ENCODE measurements around the gene ANXA6. TPM values are rescaled to one million over a fixed set of nuclear protein-coding genes. Genes with fewer than 3 reads are reported as not detected.

The ANXA6 gene
- total and polyA plus RNA-seq, 10 donors: 141 to 295 (median 185) TPM

GRCh38 chr5:151173711-151174611, 16.4 kb upstream of the ANXA6 start:
- H3K4me3 ChIP-seq: peak overlapping the region in 1 of 8 donors; percentile 24
- intact Hi-C loops (cut with DNase I; ENCODE audit: low total_unique reads): loop anchor here (10.0 kb wide), 1 partner anchor 61 kb away; no protein-coding TSS in a partner anchor
- WGBS, 5 donors: 82 to 92% (median 85%) methylated on average over 11 of the region's 11 CpGs
- H3K36me3 ChIP-seq: peaks cover 0 to 33% (median 0%) of the 10 kb centered on the region in 6 donors
- peak in 1 of 3 donors; percentile 37 for TF ChIP-seq POLR2AphosphoS5 (IDR thresholded peaks at IDR 0.05)
- no peak for TF ChIP-seq POLR2A (IDR thresholded peaks at IDR 0.05)
- no peak for TF ChIP-seq CTCF (IDR thresholded peaks at IDR 0.05 in 8 of 11, conservative IDR thresholded peaks at IDR 0.05 in 3 of 11)
- H3K9me3 ChIP-seq: no peaks in the 10 kb centered on the region
- peak overlapping the region in 4 of 8 donors; percentile 4 to 58 (median 42) for H3K27ac ChIP-seq
- peaks cover 0 to 42% (median 3%) of the 10 kb centered on the region in 6 donors for H3K4me1 ChIP-seq
- no peaks in the 10 kb centered on the region for H3K27me3 ChIP-seq (replicated peaks in 1 of 7)
- DNase-seq: no peak

- H3K27ac ChIP-seq: peak overlapping the region in 1 of 8 donors; percentile 23
- no peaks in the 10 kb centered on the region for H3K9me3 ChIP-seq
- intact Hi-C loops (cut with DNase I; ENCODE audit: low total_unique reads): loop anchor here (10.0 kb wide), 1 partner anchor 63 kb away; no protein-coding TSS in a partner anchor
- 47 to 84% (median 69%) methylated on average over 1 of the region's 1 CpG for WGBS, 5 donors
- H3K4me1 ChIP-seq: peaks cover 0 to 41% (median 7%) of the 10 kb centered on the region in 6 donors
- no peaks in the 10 kb centered on the region for H3K27me3 ChIP-seq (replicated peaks in 1 of 7)
- peaks cover 0 to 11% (median 0%) of the 10 kb centered on the region in 6 donors for H3K36me3 ChIP-seq
- no peak overlapping the region for H3K4me3 ChIP-seq
- DNase-seq: no peak
- TF ChIP-seq POLR2AphosphoS5 (IDR thresholded peaks at IDR 0.05) (no peak), POLR2A (IDR thresholded peaks at IDR 0.05) (no peak), CTCF (IDR thresholded peaks at IDR 0.05 in 8 of 11, conservative IDR thresholded peaks at IDR 0.05 in 3 of 11) (no peak)
Observed at GRCh38 chr5:151171529-151171928, 13.9 kb upstream of the ANXA6 start.

GRCh38 chr5:151168602-151169344, 11.2 kb upstream of the ANXA6 start:
- peaks cover 8 to 44% (median 18%) of the 10 kb centered on the region in 6 donors for H3K4me1 ChIP-seq
- DNase-seq: no peak
- 55 to 88% (median 85%) methylated on average over 10 of the region's 10 CpGs for WGBS, 5 donors
- H3K4me3 ChIP-seq: no peak overlapping the region
- H3K36me3 ChIP-seq: no peaks in the 10 kb centered on the region
- intact Hi-C loops (cut with DNase I; ENCODE audit: low total_unique reads): no loop called here
- no peak for TF ChIP-seq POLR2A (IDR thresholded peaks at IDR 0.05)
- no peak for TF ChIP-seq POLR2AphosphoS5 (IDR thresholded peaks at IDR 0.05)
- no peak for TF ChIP-seq CTCF (IDR thresholded peaks at IDR 0.05 in 8 of 11, conservative IDR thresholded peaks at IDR 0.05 in 3 of 11)
- H3K9me3 ChIP-seq: no peaks in the 10 kb centered on the region
- no peak overlapping the region for H3K27ac ChIP-seq
- H3K27me3 ChIP-seq (replicated peaks in 1 of 7): no peaks in the 10 kb centered on the region
